GM12878 (cell line): ENCODE measurements around the gene PRPSAP1. TPM values are rescaled to one million over a fixed set of nuclear protein-coding genes. Genes with fewer than 3 reads are reported as not detected.

Experiments used
- ATAC-seq: fragments of 200-7000 bp; cut with Tn5 transposase; 3 replicates; pipeline ENCODE4 v1.9.1; 2020; ENCODE audit warnings: mild to moderate bottlenecking, moderate library complexity
- BruUV-seq: library from RNA; stranded (reverse); fragments of 400-500 nt; replicated peaks from 2 replicates; lab custom pipeline; 2021; lab: Mats Ljungman, UMichigan
- CTCF ChIA-PET: fragments of 300-600 bp; sonication (Branson Sonifier 250); formaldehyde crosslinking; extraction: SDS; loops from one replicate; lab custom pipeline; 2021; ENCODE audit warnings: inconsistent platforms; lab: Yijun Ruan, JAX
- POLR2A ChIA-PET: fragments of 350-600 bp; formaldehyde crosslinking; extraction: SDS; loops from one replicate; lab custom pipeline; 2021; ENCODE audit warnings: inconsistent platforms; lab: Charles Lee
- RAD21 ChIA-PET: fragments of 300-600 bp; sonication (Branson Sonifier 250); formaldehyde crosslinking; loops from one replicate; lab custom pipeline; 2023; ENCODE audit warnings: antibody characterized with exemption; ENCODE audit not compliant: unreplicated experiment; lab: Charles Lee
- SMC1A ChIA-PET: fragments of 300-600 bp; sonication (Branson Sonifier 250); formaldehyde crosslinking; loops from one replicate; lab custom pipeline; 2023; ENCODE audit not compliant: unreplicated experiment, uncharacterized antibody; lab: Charles Lee
- DNase-seq: peaks from one replicate; pipeline ENCODE4 v3.0.0-alpha.2; 2011; ENCODE audit warnings: low read depth, low spot score
- FAIRE-seq: peaks from 3 replicates; lab custom pipeline; 2011; peaks lifted over from hg19 to GRCh38; lab: Jason Lieb, UNC
- H2AFZ ChIP-seq: 2 replicates; pipeline ENCODE4 v1.6.0; 2011; ENCODE audit warnings: low read depth, low read length, control low read depth; ENCODE audit not compliant: control insufficient read depth
- H3K27ac ChIP-seq: 2 replicates; pipeline ENCODE4 v1.5.1; 2011; ENCODE audit warnings: control low read depth; ENCODE audit not compliant: control insufficient read depth, insufficient read depth
- H3K27me3 ChIP-seq, 2 experiments: replicated peaks in 1 of 2; 2 replicates each; pipeline versions ENCODE4 v1.6.0 to v1.6.1; 2011; ENCODE audit warnings: low read length in 1 of 2; ENCODE audit not compliant: control insufficient read depth in 2 of 2, insufficient read depth in 2 of 2
- H3K36me3 ChIP-seq, 2 experiments: 2 replicates each; pipeline ENCODE4 v1.5.1; 2011; ENCODE audit warnings: low read length in 1 of 2; ENCODE audit not compliant: control insufficient read depth in 2 of 2, insufficient read depth in 2 of 2
- H3K4me1 ChIP-seq: 2 replicates; pipeline ENCODE4 v1.6.1; 2011; ENCODE audit warnings: mild to moderate bottlenecking, low read length, moderate library complexity, mixed read lengths; ENCODE audit not compliant: control insufficient read depth, insufficient read depth
- H3K4me2 ChIP-seq: 2 replicates; pipeline ENCODE4 v1.6.0; 2011; ENCODE audit warnings: control low read depth; ENCODE audit not compliant: control insufficient read depth, insufficient read depth
- H3K4me3 ChIP-seq: fragments of 200-600 bp; sonication (generic); 2 replicates; pipeline ENCODE4 v1.5.1; 2016
- H3K79me2 ChIP-seq: 2 replicates; pipeline ENCODE4 v1.6.0; 2011; ENCODE audit warnings: low read length; ENCODE audit not compliant: control insufficient read depth, insufficient read depth
- H3K9ac ChIP-seq: 2 replicates; pipeline ENCODE4 v1.8.0; 2011; ENCODE audit warnings: low read length, control low read depth, mixed read lengths; ENCODE audit not compliant: control insufficient read depth, insufficient read depth
- H3K9me3 ChIP-seq: replicated peaks from 3 replicates; pipeline ENCODE4 v1.5.1; 2011; ENCODE audit warnings: mild to moderate bottlenecking, low read length; ENCODE audit not compliant: control insufficient read depth, insufficient read depth
- H4K20me1 ChIP-seq: 2 replicates; pipeline ENCODE4 v1.6.0; 2011; ENCODE audit not compliant: control insufficient read depth, insufficient read depth
- BCLAF1 ChIP-seq: fragments of 450-650 bp; IDR thresholded peaks from 2 replicates; pipeline ENCODE4 v1.6.1; 2017; ENCODE audit warnings: antibody characterized with exemption, mild to moderate bottlenecking, moderate library complexity
- BHLHE40 ChIP-seq, 2 experiments: fragments of 450-650 bp in 1 of 2; IDR thresholded peaks; 2 replicates each; pipeline ENCODE4 v1.6.1; 2011 to 2017; ENCODE audit warnings: low read depth in 2 of 2, borderline replicate concordance in 1 of 2, improper control_type of control experiment in 1 of 2, low read length in 1 of 2, mild to moderate bottlenecking in 1 of 2
- DPF2 ChIP-seq: fragments of 450-650 bp; IDR thresholded peaks from 2 replicates; pipeline ENCODE4 v1.6.1; 2017; ENCODE audit warnings: mild to moderate bottlenecking
- EZH2 ChIP-seq: IDR thresholded peaks from 2 replicates; pipeline ENCODE4 v1.6.1; 2012; ENCODE audit warnings: low read depth, mild to moderate bottlenecking, control low read depth, inconsistent platforms, low read length, borderline replicate concordance; ENCODE audit not compliant: control insufficient read depth
- HCFC1 ChIP-seq: fragments of 150-350 bp; IDR thresholded peaks from 2 replicates; pipeline ENCODE4 v1.6.1; 2014; ENCODE audit warnings: low read length
- POLR2A ChIP-seq: IDR thresholded peaks from 2 replicates; pipeline ENCODE4 v1.6.1; 2011; ENCODE audit warnings: low read depth, mild to moderate bottlenecking, low read length
- SP1 ChIP-seq: IDR thresholded peaks from one replicate; pipeline ENCODE4 v1.6.1; 2011; ENCODE audit warnings: low read depth, low read length
- TCF7 ChIP-seq: IDR thresholded peaks from 2 replicates; pipeline ENCODE4 v1.6.1; 2014; ENCODE audit warnings: antibody characterized with exemption, borderline replicate concordance
- WGBS: methylation state at CpG from one replicate; pipeline ENCODE4 v1.1.6; 2016; ENCODE audit warnings: low lambda C conversion rate; ENCODE audit not compliant: insufficient replicate concordance, insufficient coverage; ENCODE audit errors: missing lambda C conversion rate; 5-methylcytosine and 5-hydroxymethylcytosine counted together
- in situ Hi-C: fragments of 300-500 bp; cut with MboI; formaldehyde crosslinking; loops from 9 replicates; pipeline ENCODE4 v1.14.3; 2018; ENCODE audit warnings: mixed read lengths
- intact Hi-C: fragments of 100-400 bp; cut with micrococcal nuclease; formaldehyde crosslinking; loops from one replicate; pipeline ENCODE4 v1.14.2; 2022; ENCODE audit not compliant: unreplicated experiment
- polyA plus RNA-seq, 11 experiments: library from polyadenylated mRNA; depleted of rRNA in 4 of 11; unstranded in 6 of 11; stranded (reverse) in 5 of 11; fragments of >200 nt; fragmentation: Nextera tagmentation in 4 of 11; fragmentation: Illumina TruSeq in 1 of 11; extraction: Ambion mirVana in 4 of 11; extraction: Trizol in 1 of 11; gene quantifications; 1 replicate in 1 of 11; 2 replicates in 10 of 11; pipeline versions ENCODE4 v1.2.1 to v1.2.3, GENCODE V29; 2011 to 2016; ENCODE audit warnings: inconsistent platforms in 2 of 11, missing spikeins in 2 of 11, low read depth in 1 of 11
- total RNA-seq, 4 experiments: library from RNA; depleted of rRNA in 3 of 4; stranded (reverse); fragments of >200 nt in 3 of 4; fragmentation: Illumina TruSeq in 1 of 4; extraction: Trizol in 1 of 4; gene quantifications; 2 replicates each; pipeline versions ENCODE4 v1.2.1 to v1.2.3, GENCODE V29; 2013 to 2021

The PRPSAP1 gene
- total and polyA plus RNA-seq, 10 of the 15 experiments (the other 5 are each of a cell fraction or from before 2014, with no cell fraction given) = 15.8 to 84.2 (median 44.2) TPM

GRCh38 chr17:76353599-76354316, at the start of gene PRPSAP1 (continued):
- TF ChIP-seq BCLAF1 = no peak
- peak; percentile 85 for TF ChIP-seq HCFC1
- TF ChIP-seq POLR2A = peak; percentile 99
- peak; percentile 13 for TF ChIP-seq SP1

- in situ Hi-C loops = no loop called here
- 94% methylated on average over 5 of the region's 5 CpGs for WGBS
- Histone ChIP-seq H2AFZ (no peak overlapping the region), H3K79me2 (peaks cover 4% of the 10 kb centered on the region), H3K4me1 (peaks cover 20% of the 10 kb centered on the region), H3K27me3 (no peaks in the 10 kb centered on the region), H3K36me3 (peaks cover 17 to 42% of the 10 kb centered on the region in 2 experiments), H3K27ac (no peak overlapping the region), H3K4me3 (no peak overlapping the region), H4K20me1 (no peaks in the 10 kb centered on the region; the same call in 1 of the 2 replicates), H3K4me2 (no peak overlapping the region), H3K9me3 (no peaks in the 10 kb centered on the region), H3K9ac (no peak overlapping the region)
- ChIA-PET CTCF (no interaction called here), SMC1A (no interaction called here), POLR2A (no interaction called here), RAD21 (no interaction called here)
- BruUV-seq = no TSS peak
- no peak for DNase-seq
- no peak for FAIRE-seq
- ATAC-seq = no peak
- intact Hi-C loops = no loop called here
- TF ChIP-seq TCF7 (no peak), EZH2 (no peak), DPF2 (no peak), BHLHE40 (IDR thresholded peaks at IDR 0.05; ENCODE audit: borderline replicate concordance in 1 of 2, low read depth in 2 of 2, low read length in 1 of 2) (no peak)
Observed at GRCh38 chr17:76402711-76403110, 49.0 kb upstream of the PRPSAP1 start.
